Measurements from ENCODE around the gene SHOX.
"Not testable (repeated sequence)": the region's sequence is repeated elsewhere in the genome, so short reads cannot be mapped to it uniquely, and the experiment has no call there.

Gene SHOX

GRCh38 chrX:630612-631496 is at the start of gene SHOX:
SHOX (plus strand) TSS chrX:630791; CDS start chrX:630898, 107 bp downstream.
- DNase-seq: no peak

- DNase-seq: no peak
Measured at GRCh38 chrX:581066-581465, 49.5 kb upstream of the SHOX start.

GRCh38 chrX:581720-582298 is 48.8 kb upstream of the SHOX start:
- no peak for DNase-seq

GRCh38 chrX:584572-584971 is 46.0 kb upstream of the SHOX start:
- DNase-seq: no peak

- no peak for DNase-seq
Measured at GRCh38 chrX:585115-585808, 45.3 kb upstream of the SHOX start.

- DNase-seq: no peak
Measured at GRCh38 chrX:586351-586750, 44.2 kb upstream of the SHOX start.

GRCh38 chrX:589261-589660 is 41.3 kb upstream of the SHOX start:
- DNase-seq: not testable (repeated sequence)

- no peak for DNase-seq
Measured at GRCh38 chrX:590693-591404, 39.7 kb upstream of the SHOX start.

GRCh38 chrX:599837-600715 is 30.5 kb upstream of the SHOX start:
- DNase-seq: no peak

- not testable (repeated sequence) for DNase-seq
Measured at GRCh38 chrX:603029-603428, 27.6 kb upstream of the SHOX start.

- not testable (repeated sequence) for DNase-seq
Measured at GRCh38 chrX:604616-605015, 26.0 kb upstream of the SHOX start.

- DNase-seq: not testable (repeated sequence)
Measured at GRCh38 chrX:608088-608487, 22.5 kb upstream of the SHOX start.

GRCh38 chrX:614136-614535 is 16.5 kb upstream of the SHOX start:
- no peak for DNase-seq

- DNase-seq: no peak
Measured at GRCh38 chrX:617401-617800, 13.2 kb upstream of the SHOX start.

- DNase-seq: no peak
Measured at GRCh38 chrX:617891-618290, 12.7 kb upstream of the SHOX start.

- not testable (repeated sequence) for DNase-seq
Measured at GRCh38 chrX:618304-618703, 12.3 kb upstream of the SHOX start.

- no peak for DNase-seq
Measured at GRCh38 chrX:618761-619450, 11.7 kb upstream of the SHOX start.

- DNase-seq: no peak
Measured at GRCh38 chrX:619451-619811, 11.2 kb upstream of the SHOX start.

- no peak for DNase-seq
Measured at GRCh38 chrX:619812-620531, 10.6 kb upstream of the SHOX start.

GRCh38 chrX:621705-622503 is 8.7 kb upstream of the SHOX start:
- DNase-seq: no peak
